HEK293 (cell line): ENCODE measurements around the gene ANGEL1.

Source experiments
- CTCF ChIA-PET: fragments of 350-600 bp; formaldehyde crosslinking; extraction: SDS; loops from one replicate; lab custom pipeline; 2021; ENCODE audit warnings: antibody characterized with exemption; lab: Yijun Ruan, JAX
- POLR2A ChIA-PET: fragments of 300-600 bp; formaldehyde crosslinking; extraction: SDS; loops from one replicate; lab custom pipeline; 2020; ENCODE audit warnings: antibody characterized with exemption, inconsistent platforms; lab: Yijun Ruan, JAX
- H3K27ac ChIP-seq: fragments of 200-500 bp; sonication (Bioruptor generic); 2 replicates; pipeline ENCODE4 v1.5.1; 2014; ENCODE audit warnings: low read depth, low read length, control low read depth, inconsistent platforms; ENCODE audit errors: extremely low read depth
- H3K36me3 ChIP-seq, 2 experiments: fragments of 200-500 bp in 1 of 2; sonication (Bioruptor generic) in 1 of 2; 1 replicate in 1 of 2; 2 replicates in 1 of 2; pipeline ENCODE4 v1.5.1; 2014 to 2017; ENCODE audit warnings: inconsistent platforms in 2 of 2, low read length in 2 of 2; ENCODE audit not compliant: control insufficient read depth in 2 of 2, insufficient read depth in 1 of 2
- H3K4me1 ChIP-seq: fragments of 200-500 bp; sonication (Bioruptor generic); 2 replicates; pipeline ENCODE4 v1.5.1; 2014; ENCODE audit warnings: mild to moderate bottlenecking, low read length, inconsistent platforms; ENCODE audit not compliant: control insufficient read depth, insufficient read depth
- H3K4me3 ChIP-seq: 2 replicates; pipeline ENCODE4 v1.5.1; 2011; ENCODE audit warnings: low read depth, mild to moderate bottlenecking, control low read depth, low read length, moderate library complexity
- H3K9me3 ChIP-seq: fragments of 200-500 bp; sonication (Bioruptor generic); 2 replicates; pipeline ENCODE4 v1.5.1; 2014; ENCODE audit warnings: low read depth, low read length, inconsistent platforms; ENCODE audit not compliant: control insufficient read depth, insufficient read depth
- AEBP2 ChIP-seq: fragments of 450-650 bp; formaldehyde crosslinking; IDR thresholded peaks from 2 replicates; pipeline ENCODE4 v1.5.1; 2016; ENCODE audit warnings: missing biosample characterization, missing genetic modification characterization, borderline replicate concordance
- CTCF ChIP-seq: fragments of 450-650 bp; formaldehyde crosslinking; IDR thresholded peaks from 2 replicates; pipeline ENCODE4 v1.5.1; 2016; ENCODE audit warnings: missing biosample characterization, missing genetic modification characterization
- GLI2 ChIP-seq: fragments of 450-650 bp; formaldehyde crosslinking; IDR thresholded peaks from 2 replicates; pipeline ENCODE4; 2017; ENCODE audit warnings: missing biosample characterization, missing genetic modification characterization, low read depth, borderline replicate concordance
- MZF1 ChIP-seq: fragments of 450-650 bp; formaldehyde crosslinking; IDR thresholded peaks from 2 replicates; pipeline ENCODE4 v1.5.1; 2017; ENCODE audit warnings: missing biosample characterization, missing genetic modification characterization, borderline replicate concordance
- PATZ1 ChIP-seq: fragments of 450-650 bp; formaldehyde crosslinking; IDR thresholded peaks from 2 replicates; pipeline ENCODE4 v1.5.1; 2016; ENCODE audit warnings: missing biosample characterization, missing genetic modification characterization
- PRDM2 ChIP-seq: fragments of 450-650 bp; formaldehyde crosslinking; IDR thresholded peaks from 2 replicates; pipeline ENCODE4 v1.5.1; 2016; ENCODE audit warnings: missing biosample characterization, missing genetic modification characterization, borderline replicate concordance
- YY1 ChIP-seq: fragments of 450-650 bp; formaldehyde crosslinking; IDR thresholded peaks from 2 replicates; pipeline ENCODE4 v1.5.1; 2018; ENCODE audit warnings: missing biosample characterization, missing genetic modification characterization
- ZNF10 ChIP-seq: fragments of 450-650 bp; formaldehyde crosslinking; IDR thresholded peaks from 2 replicates; pipeline ENCODE4 v1.5.1; 2017; ENCODE audit warnings: missing biosample characterization, missing genetic modification characterization
- ZNF112 ChIP-seq: fragments of 450-650 bp; formaldehyde crosslinking; IDR thresholded peaks from 2 replicates; pipeline ENCODE4 v1.5.0; 2017; ENCODE audit warnings: missing biosample characterization, missing genetic modification characterization
- ZNF175 ChIP-seq: fragments of 450-650 bp; formaldehyde crosslinking; IDR thresholded peaks from 2 replicates; pipeline ENCODE4 v1.5.1; 2016; ENCODE audit warnings: missing biosample characterization, missing genetic modification characterization
- ZNF18 ChIP-seq: fragments of 450-650 bp; formaldehyde crosslinking; IDR thresholded peaks from 2 replicates; pipeline ENCODE4 v1.5.1; 2016; ENCODE audit warnings: missing biosample characterization, missing genetic modification characterization
- ZNF426 ChIP-seq: fragments of 450-650 bp; formaldehyde crosslinking; IDR thresholded peaks from 2 replicates; pipeline ENCODE4 v1.5.1; 2017; ENCODE audit warnings: missing biosample characterization, missing genetic modification characterization, mild to moderate bottlenecking, inconsistent platforms, moderate library complexity
- ZNF518A ChIP-seq: fragments of 450-650 bp; formaldehyde crosslinking; conservative IDR thresholded peaks from 2 replicates; pipeline ENCODE4 v1.5.1; 2016; ENCODE audit warnings: low read depth, missing biosample characterization, missing genetic modification characterization
- ZNF610 ChIP-seq: fragments of 450-650 bp; formaldehyde crosslinking; IDR thresholded peaks from 2 replicates; pipeline ENCODE4 v1.5.1; 2016; ENCODE audit warnings: missing biosample characterization, missing genetic modification characterization, borderline replicate concordance
- ZNF621 ChIP-seq: fragments of 450-650 bp; formaldehyde crosslinking; IDR thresholded peaks from 2 replicates; pipeline ENCODE4 v1.5.1; 2017; ENCODE audit warnings: missing biosample characterization, missing genetic modification characterization
- ZNF624 ChIP-seq: fragments of 450-650 bp; formaldehyde crosslinking; IDR thresholded peaks from 2 replicates; pipeline ENCODE4 v1.5.1; 2017; ENCODE audit warnings: missing biosample characterization, missing genetic modification characterization
- ZNF658 ChIP-seq: fragments of 450-650 bp; formaldehyde crosslinking; IDR thresholded peaks from 2 replicates; pipeline ENCODE4; 2016; ENCODE audit warnings: missing biosample characterization, missing genetic modification characterization
- ZNF701 ChIP-seq: fragments of 450-650 bp; formaldehyde crosslinking; IDR thresholded peaks from 2 replicates; pipeline ENCODE4 v1.5.1; 2016; ENCODE audit warnings: missing biosample characterization, missing genetic modification characterization
- ZNF837 ChIP-seq: fragments of 450-650 bp; formaldehyde crosslinking; IDR thresholded peaks from 2 replicates; pipeline ENCODE4 v1.5.1; 2016; ENCODE audit warnings: missing biosample characterization, missing genetic modification characterization

ANGEL1 gene

GRCh38 chr14:76778546-76779215 lies 34.0 kb downstream of the ANGEL1 start:
- Histone ChIP-seq H3K4me1 (no peaks in the 10 kb centered on the region), H3K27ac (no peak overlapping the region), H3K4me3 (no peak overlapping the region), H3K36me3 (peaks cover 0 to 50% of the 10 kb centered on the region in 2 experiments; a peak in 1 of 3 replicates), H3K9me3 (no peaks in the 10 kb centered on the region)
- no peak for TF ChIP-seq ZNF112 (tag by site-specific recombination)
- TF ChIP-seq AEBP2 (tag by site-specific recombination): no peak
- TF ChIP-seq ZNF426 (tag by site-specific recombination): no peak
- TF ChIP-seq ZNF175 (tag by site-specific recombination): no peak
- TF ChIP-seq ZNF518A (tag by site-specific recombination): no peak
- TF ChIP-seq ZNF610 (tag by site-specific recombination): no peak
- no peak for TF ChIP-seq PATZ1 (tag by site-specific recombination)
- TF ChIP-seq ZNF624 (tag by site-specific recombination): no peak
- TF ChIP-seq MZF1 (tag by site-specific recombination): no peak
- TF ChIP-seq ZNF621: no peak
- TF ChIP-seq ZNF18 (tag by site-specific recombination): no peak
- TF ChIP-seq ZNF701 (tag by site-specific recombination): no peak
- no peak for TF ChIP-seq YY1 (tag by site-specific recombination)
- no peak for TF ChIP-seq GLI2 (tag by site-specific recombination)
- TF ChIP-seq ZNF658 (tag by site-specific recombination): no peak
- TF ChIP-seq CTCF (tag by site-specific recombination): no peak
- no peak for TF ChIP-seq PRDM2 (tag by site-specific recombination)
- TF ChIP-seq ZNF10 (tag by site-specific recombination): no peak
- TF ChIP-seq ZNF837: no peak
- POLR2A ChIA-PET: no interaction called here
- CTCF ChIA-PET: interaction anchor here (0.6 to 1.0 kb wide), 2 partner anchors 64 to 67 kb away, joined by 3 to 4 read pairs; no protein-coding TSS in a partner anchor
